HCT116 (cell line): ENCODE results near the gene AHRR. TPM values are rescaled to one million over a fixed set of nuclear protein-coding genes. Genes with fewer than 3 reads are reported as not detected.
A peak's percentile ranks its signal among the peaks of the same experiment; 100 is the strongest.

Experiments used
- ATAC-seq: fragments of 200-7000 bp; cut with Tn5 transposase; 2 replicates; pipeline ENCODE4 v1.9.1; 2020; ENCODE audit warnings: mild to moderate bottlenecking, moderate library complexity
- BruUV-seq: library from RNA; stranded (reverse); fragments of 400-500 nt; replicated peaks from 2 replicates; lab custom pipeline; 2021; lab: Mats Ljungman, UMichigan
- CTCF ChIA-PET: fragments of 300-600 bp; sonication (Branson Sonifier 250); formaldehyde crosslinking; loops from one replicate; lab custom pipeline; 2021; ENCODE audit warnings: antibody characterized with exemption; lab: Charles Lee
- POLR2A ChIA-PET: fragments of 300-600, 350-600 bp; sonication (Branson Sonifier 250); formaldehyde crosslinking; loops from one replicate; lab custom pipeline; 2021; ENCODE audit warnings: antibody characterized with exemption; lab: Charles Lee
- RAD21 ChIA-PET, 2 experiments: fragments of 300-600 bp; sonication (Branson Sonifier 250); formaldehyde crosslinking; loops; one replicate each; lab custom pipeline; 2023; ENCODE audit warnings: low total read pairs in 2 of 2; ENCODE audit not compliant: uncharacterized antibody in 2 of 2, unreplicated experiment in 2 of 2, low non-redundant PET in 1 of 2; lab: Charles Lee
- DNase-seq: peaks from one replicate; pipeline ENCODE4 v3.0.0-alpha.2; 2010; ENCODE audit warnings: low read depth, low spot score
- H2AFZ ChIP-seq: fragments of 200-600 bp; shearing (Covaris generic), sonication (generic); 2 replicates; pipeline ENCODE4 v1.6.1; 2017; ENCODE audit warnings: low read depth, mixed run types, mixed read lengths, antibody characterized with exemption, low read length; ENCODE audit not compliant: poor library complexity, severe bottlenecking
- H3K27ac ChIP-seq: 2 replicates; pipeline ENCODE4 v1.5.1; 2012; ENCODE audit warnings: low read depth, low read length
- H3K27me3 ChIP-seq: fragments of 200-600 bp; sonication (generic); 2 replicates; pipeline ENCODE4 v1.6.1; 2016; ENCODE audit warnings: mixed run types, low read length, mixed read lengths; ENCODE audit not compliant: insufficient read depth
- H3K36me3 ChIP-seq, 2 experiments: fragments of 200-500 bp in 1 of 2; fragments of 200-600 bp in 1 of 2; sonication (Bioruptor generic) in 1 of 2; sonication (generic) in 1 of 2; 2 replicates each; pipeline versions ENCODE4 v1.5.1 to v1.6.1; 2014 to 2016; ENCODE audit warnings: low read length in 2 of 2, inconsistent platforms in 1 of 2, mixed read lengths in 1 of 2, mixed run types in 1 of 2; ENCODE audit not compliant: insufficient read depth in 2 of 2, control insufficient read depth in 1 of 2
- H3K4me1 ChIP-seq, 2 experiments: fragments of 200-600 bp in 1 of 2; sonication (generic) in 1 of 2; 2 replicates each; pipeline versions ENCODE4 v1.5.1 to v1.6.1; 2012 to 2017; ENCODE audit warnings: low read length in 2 of 2, inconsistent platforms in 1 of 2, mild to moderate bottlenecking in 1 of 2, mixed read lengths in 1 of 2, mixed run types in 1 of 2, moderate library complexity in 1 of 2; ENCODE audit not compliant: insufficient read depth in 2 of 2, control insufficient read depth in 1 of 2
- H3K4me2 ChIP-seq: fragments of 200-600 bp; sonication (generic); 2 replicates; pipeline ENCODE4 v1.6.1; 2017; ENCODE audit warnings: mixed run types, low read length, mixed read lengths
- H3K4me3 ChIP-seq, 2 experiments: fragments of 200-600 bp in 1 of 2; sonication (generic) in 1 of 2; replicated peaks in 1 of 2; 2 replicates each; pipeline ENCODE4 v1.5.1; 2011 to 2016; ENCODE audit warnings: low read length in 2 of 2, control low read depth in 1 of 2, low read depth in 1 of 2, mild to moderate bottlenecking in 1 of 2, mixed read lengths in 1 of 2, mixed run types in 1 of 2
- H3K79me2 ChIP-seq: fragments of 200-600 bp; sonication (generic); 2 replicates; pipeline ENCODE4 v1.6.1; 2017; ENCODE audit warnings: mild to moderate bottlenecking, mixed run types, low read length, moderate library complexity, mixed read lengths; ENCODE audit not compliant: insufficient read depth
- H3K9ac ChIP-seq: fragments of 200-600 bp; sonication (generic); 2 replicates; pipeline ENCODE4 v1.6.1; 2016; ENCODE audit warnings: low read length, mixed read lengths
- H3K9me2 ChIP-seq: fragments of 200-600 bp; sonication (generic), shearing (Covaris generic); 2 replicates; pipeline ENCODE4 v1.6.1; 2017; ENCODE audit warnings: mixed run types, mild to moderate bottlenecking, moderate library complexity; ENCODE audit not compliant: insufficient read depth
- H3K9me3 ChIP-seq, 2 experiments: fragments of 200-500 bp in 1 of 2; fragments of 200-600 bp in 1 of 2; sonication (Bioruptor generic) in 1 of 2; sonication (generic) in 1 of 2; 2 replicates each; pipeline ENCODE4 v1.6.1; 2014 to 2017; ENCODE audit warnings: low read length in 2 of 2, mixed read lengths in 2 of 2, inconsistent platforms in 1 of 2, low read depth in 1 of 2, mild to moderate bottlenecking in 1 of 2, mixed run types in 1 of 2, moderate library complexity in 1 of 2; ENCODE audit not compliant: control insufficient read depth in 1 of 2, insufficient read depth in 1 of 2
- H4K20me1 ChIP-seq: fragments of 200-600 bp; sonication (generic), shearing (Covaris generic); 2 replicates; pipeline ENCODE4 v1.6.1; 2017; ENCODE audit warnings: mixed run types, mild to moderate bottlenecking, moderate library complexity; ENCODE audit not compliant: insufficient read depth
- CBX3 ChIP-seq: IDR thresholded peaks from 2 replicates; pipeline ENCODE4 v1.6.1; 2012; ENCODE audit warnings: low read depth
- CEBPB ChIP-seq: IDR thresholded peaks from 2 replicates; pipeline ENCODE4 v1.6.1; 2012; ENCODE audit warnings: low read depth
- CTCF ChIP-seq, 3 experiments: fragments of 200-600 bp in 1 of 3; sonication (generic) in 1 of 3; IDR thresholded peaks in 2 of 3; conservative IDR thresholded peaks in 1 of 3; 2 replicates each; pipeline ENCODE4 v1.5.1; 2012 to 2017; ENCODE audit warnings: low read depth in 2 of 3, low read length in 2 of 3, antibody characterized with exemption in 1 of 3, borderline replicate concordance in 1 of 3, control low read depth in 1 of 3, mild to moderate bottlenecking in 1 of 3, mixed read lengths in 1 of 3, mixed run types in 1 of 3, moderate library complexity in 1 of 3; ENCODE audit not compliant: insufficient read depth in 1 of 3
- EGR1 ChIP-seq: IDR thresholded peaks from 2 replicates; pipeline ENCODE4 v1.6.1; 2012; ENCODE audit warnings: low read depth
- ELF1 ChIP-seq: IDR thresholded peaks from 2 replicates; pipeline ENCODE4 v1.6.1; 2012; ENCODE audit warnings: low read depth, borderline replicate concordance
- EZH2 ChIP-seq: fragments of 200-600 bp; sonication (generic); IDR thresholded peaks from 2 replicates; pipeline ENCODE4 v1.6.1; 2017; ENCODE audit warnings: antibody characterized with exemption, mixed run types
- EZH2phosphoT487 ChIP-seq: fragments of 200-600 bp; IDR thresholded peaks from 2 replicates; pipeline ENCODE4 v1.6.1; 2018; ENCODE audit warnings: antibody characterized with exemption, borderline replicate concordance
- FOSL1 ChIP-seq: IDR thresholded peaks from 2 replicates; pipeline ENCODE4 v1.6.1; 2012; ENCODE audit warnings: low read depth
- MAX ChIP-seq: IDR thresholded peaks from 2 replicates; pipeline ENCODE4 v1.6.1; 2012
- POLR2AphosphoS5 ChIP-seq: IDR thresholded peaks from 2 replicates; pipeline ENCODE4 v1.6.1; 2011; ENCODE audit warnings: mild to moderate bottlenecking, low read depth, low read length, moderate library complexity
- RAD21 ChIP-seq: IDR thresholded peaks from 2 replicates; pipeline ENCODE4 v1.6.1; 2012; ENCODE audit warnings: low read depth, mild to moderate bottlenecking
- SIN3A ChIP-seq: IDR thresholded peaks from 2 replicates; pipeline ENCODE4 v1.6.1; 2012; ENCODE audit warnings: low read depth
- SP1 ChIP-seq: IDR thresholded peaks from 2 replicates; pipeline ENCODE4 v1.6.1; 2012; ENCODE audit warnings: low read depth
- SRF ChIP-seq: IDR thresholded peaks from 2 replicates; pipeline ENCODE4 v1.6.1; 2012; ENCODE audit warnings: low read depth
- TCF7L2 ChIP-seq: IDR thresholded peaks from 2 replicates; pipeline ENCODE4 v1.7.0; 2011; ENCODE audit warnings: borderline replicate concordance, inconsistent platforms; ENCODE audit not compliant: insufficient read depth, insufficient read length; ENCODE audit errors: extremely low read depth
- YY1 ChIP-seq: IDR thresholded peaks from 2 replicates; pipeline ENCODE4 v1.6.1; 2011; ENCODE audit warnings: low read length, low read depth, moderate library complexity, mild to moderate bottlenecking; ENCODE audit not compliant: insufficient replicate concordance; ENCODE audit errors: extremely low read depth
- ZFX ChIP-seq: fragments of 450-650 bp; IDR thresholded peaks from 2 replicates; pipeline ENCODE4 v1.6.1; 2017
- ZNF274 ChIP-seq: fragments of 200-500 bp; sonication (Bioruptor generic); IDR thresholded peaks from 2 replicates; pipeline ENCODE4 v1.6.1; 2014; ENCODE audit warnings: mild to moderate bottlenecking, low read depth, low read length, inconsistent platforms
- intact Hi-C: fragments of 100-400 bp; cut with micrococcal nuclease; formaldehyde crosslinking; loops from 2 replicates; pipeline ENCODE4 v1.10.0; 2022
- total RNA-seq: library from RNA; stranded (reverse); gene quantifications from one replicate; pipeline ENCODE4 v1.2.1, GENCODE V29; 2021; ENCODE audit not compliant: unreplicated experiment

The AHRR gene
- total RNA-seq, 1 experiment from 2014 or later = 12.7 TPM

- CTCF ChIA-PET = no interaction called here
- Histone ChIP-seq H3K4me1 (peaks cover 19 to 74% of the 10 kb centered on the region in 2 experiments), H3K79me2 (no peaks in the 10 kb centered on the region), H3K9ac (peak overlapping the region; percentile 36), H4K20me1 (no peaks in the 10 kb centered on the region), H3K36me3 (no peaks in the 10 kb centered on the region), H2AFZ (no peak overlapping the region), H3K9me2 (no peaks in the 10 kb centered on the region), H3K9me3 (no peaks in the 10 kb centered on the region), H3K27me3 (no peaks in the 10 kb centered on the region), H3K4me3 (no peak overlapping the region), H3K4me2 (peak overlapping the region; percentile 40), H3K27ac (no peak overlapping the region)
- RAD21 ChIA-PET = no interaction called here
- intact Hi-C loops = no loop called here
- no peak for TF ChIP-seq MAX
- TF ChIP-seq SIN3A = no peak
- TF ChIP-seq EGR1 = no peak
- TF ChIP-seq ZFX = no peak
- no peak for TF ChIP-seq EZH2
- TF ChIP-seq EZH2phosphoT487 = no peak
- no peak for TF ChIP-seq RAD21
- TF ChIP-seq CBX3 = no peak
- no peak for TF ChIP-seq TCF7L2
- TF ChIP-seq CEBPB = no peak
- no peak for TF ChIP-seq POLR2AphosphoS5
- no peak for TF ChIP-seq SP1
- no peak for TF ChIP-seq CTCF (IDR thresholded peaks at IDR 0.05 in 2 of 3, conservative IDR thresholded peaks at IDR 0.05 in 1 of 3; ENCODE audit: borderline replicate concordance in 1 of 3, insufficient read depth in 1 of 3, low read depth in 2 of 3, low read length in 2 of 3)
- no peak for TF ChIP-seq ELF1
- TF ChIP-seq ZNF274 = no peak
- TF ChIP-seq SRF = no peak
- no peak for TF ChIP-seq YY1
- no peak for TF ChIP-seq FOSL1
- ATAC-seq (no peak), DNase-seq (no peak)
- POLR2A ChIA-PET = no interaction called here
- no TSS peak for BruUV-seq
These were observed 73.8 kb downstream of the AHRR start for GRCh38 chr5:395156-395920.
